Stimulated activated naive CD8-positive, alpha-beta T cell treated with anti-CD3 and anti-CD28 coated beads, Interleukin-15, Interleukin-2, amounts not matched to agents 100 U/mL and 50 U/mL, for 24 hours (primary cell): ENCODE measurements around the gene HOXB4.
"Not testable (repeated sequence)": the region's sequence is repeated elsewhere in the genome, so short reads cannot be mapped to it uniquely, and the experiment has no call there.

ENCODE experiments used
- ATAC-seq: fragments of 150-1000 bp; cut with Tn5 transposase; one replicate; pipeline ENCODE4 v1.10.0; 2021
- DNase-seq: peaks from one replicate; pipeline ENCODE4 v3.0.0; 2021

Gene HOXB4

GRCh38 chr17:48546924-48547807 is 31.0 kb downstream of the HOXB4 start:
- ATAC-seq (no peak), DNase-seq (no peak)

GRCh38 chr17:48546137-48546923 is 31.8 kb downstream of the HOXB4 start:
- no peak for DNase-seq
- ATAC-seq, result no peak

- ATAC-seq (no peak), DNase-seq (no peak)
These were observed 32.6 kb downstream of the HOXB4 start for GRCh38 chr17:48545539-48545938.

- DNase-seq, result no peak
- ATAC-seq, result no peak
These were observed 33.2 kb downstream of the HOXB4 start, which contains the start of gene HOXB2 for GRCh38 chr17:48545022-48545375. Gene HOXB2 (minus strand): TSS chr17:48545109. CDS start chr17:48544911, 198 bp downstream.

GRCh38 chr17:48544349-48545021 is 33.7 kb downstream of the HOXB4 start:
- ATAC-seq (no peak), DNase-seq (peak; percentile 63)

- ATAC-seq (peak; percentile 37), DNase-seq (peak; percentile 55)
These were observed 34.2 kb downstream of the HOXB4 start for GRCh38 chr17:48543854-48544348.

- DNase-seq, result peak; percentile 63
- peak; percentile 58 for ATAC-seq
These were observed 34.9 kb downstream of the HOXB4 start for GRCh38 chr17:48543107-48543853.

- ATAC-seq (no peak), DNase-seq (no peak)
These were observed 35.4 kb downstream of the HOXB4 start for GRCh38 chr17:48542698-48543106.

GRCh38 chr17:48542114-48542656 is 36.0 kb downstream of the HOXB4 start:
- ATAC-seq, result no peak
- peak; percentile 35 for DNase-seq

GRCh38 chr17:48541577-48542113 is 36.5 kb downstream of the HOXB4 start:
- ATAC-seq (no peak), DNase-seq (peak; percentile 53)

- no peak for DNase-seq
- ATAC-seq, result no peak
These were observed 37.0 kb downstream of the HOXB4 start for GRCh38 chr17:48541036-48541576.

- no peak for DNase-seq
- ATAC-seq, result no peak
These were observed 37.9 kb downstream of the HOXB4 start for GRCh38 chr17:48540213-48540612.

- DNase-seq (no peak), ATAC-seq (no peak)
These were observed 39.0 kb downstream of the HOXB4 start for GRCh38 chr17:48539177-48539576.

GRCh38 chr17:48537316-48537715 is 40.8 kb downstream of the HOXB4 start:
- ATAC-seq (no peak), DNase-seq (no peak)

- ATAC-seq, DNase-seq: not testable (repeated sequence)
These were observed 42.2 kb downstream of the HOXB4 start for GRCh38 chr17:48535793-48536559.

- DNase-seq (no peak), ATAC-seq (no peak)
These were observed 45.9 kb downstream of the HOXB4 start for GRCh38 chr17:48532261-48532660.

- DNase-seq (no peak), ATAC-seq (no peak)
These were observed 47.3 kb downstream of the HOXB4 start, which contains the start of gene HOXB1 for GRCh38 chr17:48530887-48531272. Gene HOXB1 (minus strand): TSS chr17:48531011. CDS start chr17:48530904, 107 bp downstream.

- DNase-seq (no peak), ATAC-seq (no peak)
These were observed 47.8 kb downstream of the HOXB4 start for GRCh38 chr17:48530208-48530886.

- no peak for DNase-seq
These were observed 48.5 kb downstream of the HOXB4 start for GRCh38 chr17:48529683-48530009.

More at GRCh38 chr17:48529683-48530009, 48.5 kb downstream of the HOXB4 start:
- no peak for ATAC-seq
